Activated T-helper 1 cell treated with anti-CD3 and anti-CD28 coated beads, Interleukin-12 subunit alpha, Interleukin-12 subunit beta, Interleukin-2, Interleukin-4 antibody, amounts not matched to agents 30 ng/mL and 10 ng/mL and 1 ng/mL, durations not matched to agents 14 hours and 24 hours and 36 hours (primary cell): ENCODE measurements around the gene MTHFD2L. TPM values are rescaled to one million over a fixed set of nuclear protein-coding genes. Genes with fewer than 3 reads are reported as not detected.
"Not testable (repeated sequence)": the region's sequence is repeated elsewhere in the genome, so short reads cannot be mapped to it uniquely, and the experiment has no call there.

Source experiments
- DNase-seq: peaks from one replicate; pipeline ENCODE4 v3.0.0; 2021; ENCODE audit warnings: low spot score
- H3K27ac Mint-ChIP-seq: one replicate; pipeline ENCODE4 v1.8.0; 2021; ENCODE audit warnings: mild to moderate bottlenecking, mixed read lengths
- H3K27me3 Mint-ChIP-seq: one replicate; pipeline ENCODE4 v1.8.0; 2022; ENCODE audit warnings: mild to moderate bottlenecking, moderate library complexity, mixed read lengths; ENCODE audit not compliant: insufficient read depth
- H3K36me3 Mint-ChIP-seq: one replicate; pipeline ENCODE4 v1.8.0; 2021; ENCODE audit warnings: low read depth, mixed read lengths
- H3K4me1 Mint-ChIP-seq: one replicate; pipeline ENCODE4 v1.8.0; 2021; ENCODE audit warnings: low read depth, mixed read lengths
- H3K4me3 Mint-ChIP-seq: one replicate; pipeline ENCODE4 v1.8.0; 2021; ENCODE audit warnings: mild to moderate bottlenecking, moderate library complexity, mixed read lengths
- H3K9me3 Mint-ChIP-seq: one replicate; pipeline ENCODE4 v1.8.0; 2021; ENCODE audit warnings: mixed read lengths
- intact Hi-C: fragments of 100-400 bp; cut with micrococcal nuclease; formaldehyde crosslinking; loops from one replicate; pipeline ENCODE4 v1.15.1; 2024
- total RNA-seq: library from RNA; stranded (reverse); gene quantifications from 2 replicates; pipeline ENCODE4 v1.2.3, GENCODE V29; 2022

Gene MTHFD2L
- total RNA-seq, 1 donor from 2014 or later: 9.9 TPM

DNA sequence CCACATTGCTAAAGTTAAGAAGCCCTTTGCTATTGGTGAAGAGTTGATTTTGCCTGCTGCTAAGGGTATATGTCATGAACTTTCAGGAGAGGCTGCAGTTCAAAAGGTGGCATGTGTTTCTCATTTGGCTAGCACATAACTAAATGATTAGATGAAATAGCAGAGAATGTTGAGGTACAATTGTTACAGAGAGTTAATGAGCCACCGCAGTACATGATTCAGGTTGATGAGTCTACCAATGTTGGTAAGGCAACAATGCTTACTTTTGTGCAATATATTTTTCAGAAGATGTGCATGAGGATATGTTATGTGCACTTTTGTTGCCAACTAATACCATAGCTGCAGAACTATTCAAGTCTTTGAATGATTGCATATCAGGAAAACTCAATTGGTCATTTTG is 37.8 kb upstream of the MTHFD2L start:
- no peak for DNase-seq
- intact Hi-C loops: no loop called here
- Mint-ChIP-seq H3K4me3 (no peak overlapping the region), H3K27ac (no peak overlapping the region), H3K36me3 (no peaks in the 10 kb centered on the region), H3K9me3 (peaks cover 6% of the 10 kb centered on the region), H3K27me3 (peaks cover 3% of the 10 kb centered on the region), H3K4me1 (no peaks in the 10 kb centered on the region)

DNA sequence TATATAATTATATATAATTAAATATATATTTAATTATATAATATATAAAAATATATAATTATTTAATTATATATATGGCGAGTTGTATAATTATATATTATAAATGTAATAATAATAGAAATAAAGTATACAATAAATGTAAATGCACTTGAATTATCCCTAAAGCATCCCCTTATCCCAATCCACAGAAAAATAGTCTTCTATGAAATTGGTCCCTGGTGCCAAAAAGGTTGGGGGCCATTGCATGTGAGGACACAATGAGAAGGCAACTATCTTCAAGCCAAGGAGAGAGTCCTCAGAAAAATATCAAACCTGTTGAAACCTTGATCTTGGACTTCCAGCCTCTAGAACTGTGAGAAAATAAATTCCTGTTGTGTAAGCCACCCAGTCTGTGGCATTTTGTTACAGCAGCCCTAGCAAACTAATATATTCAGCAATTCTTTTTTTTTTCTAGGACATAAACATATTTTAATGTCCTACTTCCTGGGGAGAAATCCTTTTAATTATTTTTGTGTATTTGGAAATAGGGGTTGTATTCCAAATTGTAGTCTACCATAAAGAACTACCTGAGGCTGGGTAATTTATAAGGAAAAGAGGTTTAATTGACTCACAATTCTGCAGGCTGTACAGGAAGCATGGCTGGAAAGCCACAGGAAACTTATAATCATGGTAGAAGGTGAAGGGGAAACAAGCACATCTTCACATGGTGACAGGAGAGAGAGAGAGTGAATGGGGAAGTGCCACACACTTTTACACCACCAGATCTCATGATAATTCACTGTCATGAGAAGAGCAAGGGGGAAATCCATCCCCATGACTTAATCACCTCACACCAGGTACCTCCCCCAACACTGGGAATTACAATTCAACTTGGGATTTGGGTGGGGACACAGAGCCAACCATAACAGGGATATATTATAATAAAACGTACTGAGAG is 36.0 kb upstream of the MTHFD2L start:
- intact Hi-C loops: no loop called here

DNA sequence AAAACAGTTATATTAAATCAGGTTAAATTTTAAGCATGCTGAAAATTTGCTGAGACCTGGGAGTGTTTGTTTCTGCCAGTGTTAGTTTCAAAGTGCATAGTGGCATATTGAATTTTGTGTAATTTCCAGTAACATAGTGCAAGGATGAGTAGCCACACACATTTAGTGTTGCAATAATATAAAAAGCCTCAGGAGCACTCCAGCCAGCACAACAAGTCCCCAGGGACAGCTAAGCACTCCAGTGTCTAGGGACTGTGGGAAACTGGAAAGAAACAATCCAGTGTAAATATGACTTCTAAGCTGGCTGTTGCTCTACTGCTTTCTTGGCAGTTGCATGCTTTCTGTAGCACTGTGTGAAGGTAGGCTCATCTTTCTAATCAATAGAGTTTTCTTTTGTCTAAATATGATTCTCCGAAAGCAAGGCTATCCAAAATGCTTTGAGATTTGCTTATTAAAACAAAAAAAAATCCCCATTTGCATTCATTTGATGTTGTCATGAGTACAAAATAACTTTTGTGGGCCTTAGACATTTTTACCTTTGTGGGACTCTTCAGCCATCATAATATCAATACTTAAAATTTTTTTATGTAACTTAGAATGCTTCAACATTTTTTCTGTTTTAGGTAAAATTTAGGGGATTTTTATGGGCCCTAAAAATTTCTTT is 34.7 kb upstream of the MTHFD2L start:
- DNase-seq: no peak
- Mint-ChIP-seq H3K36me3 (no peaks in the 10 kb centered on the region), H3K27ac (no peak overlapping the region), H3K4me1 (no peaks in the 10 kb centered on the region), H3K9me3 (peaks cover 6% of the 10 kb centered on the region), H3K4me3 (no peak overlapping the region), H3K27me3 (peaks cover 3% of the 10 kb centered on the region)
- intact Hi-C loops: no loop called here

More for the DNA sequence above, 36.0 kb upstream of the MTHFD2L start:
- DNase-seq: no peak
- Mint-ChIP-seq H3K27me3 (peaks cover 3% of the 10 kb centered on the region), H3K4me1 (no peaks in the 10 kb centered on the region), H3K4me3 (no peak overlapping the region), H3K27ac (no peak overlapping the region), H3K9me3 (peaks cover 6% of the 10 kb centered on the region), H3K36me3 (no peaks in the 10 kb centered on the region)

DNA sequence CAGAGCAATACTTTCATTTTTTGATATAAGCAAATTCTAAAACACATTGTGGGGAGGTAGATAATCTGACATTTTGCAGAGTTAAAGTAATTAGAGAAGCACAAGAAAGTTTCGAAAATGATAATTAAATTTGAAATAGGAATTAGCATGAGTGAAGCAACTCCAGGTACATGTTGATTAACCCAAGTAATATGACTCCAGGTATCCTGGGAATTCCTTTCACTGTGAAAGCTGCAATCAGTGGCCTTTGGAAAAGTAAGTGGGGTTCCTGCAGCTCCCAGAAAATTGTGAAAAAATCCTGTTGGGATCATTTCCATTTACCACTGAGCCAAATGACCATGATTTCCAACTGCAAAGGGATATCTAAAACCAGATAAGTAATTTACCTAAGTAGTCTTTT is 32.9 kb upstream of the MTHFD2L start:
- H3K4me1 Mint-ChIP-seq: no peaks in the 10 kb centered on the region
- H3K4me3 Mint-ChIP-seq: no peak overlapping the region
- no peak for DNase-seq
- no peak overlapping the region for H3K27ac Mint-ChIP-seq
- no peaks in the 10 kb centered on the region for H3K36me3 Mint-ChIP-seq
- intact Hi-C loops: no loop called here
- H3K9me3 Mint-ChIP-seq: peaks cover 6% of the 10 kb centered on the region
- peaks cover 3% of the 10 kb centered on the region for H3K27me3 Mint-ChIP-seq

DNA sequence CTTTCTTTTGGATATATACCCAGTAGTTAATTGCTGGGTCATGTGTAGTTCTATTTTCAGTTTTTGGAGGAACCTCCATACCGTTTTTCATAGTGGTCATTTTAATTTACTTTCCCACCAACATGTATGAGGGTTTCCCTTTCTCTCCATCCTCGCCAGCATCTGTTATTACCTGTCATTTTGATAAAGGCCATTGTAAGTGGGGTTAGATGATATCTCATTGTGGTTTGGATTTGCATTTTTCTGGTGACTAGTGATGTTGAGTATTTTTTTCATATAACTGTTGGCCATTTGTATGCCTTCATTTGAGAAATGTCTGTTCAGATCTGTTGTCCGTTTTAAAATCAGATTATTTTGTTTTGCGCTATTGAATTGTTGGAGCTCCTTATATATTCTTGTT is 30.2 kb upstream of the MTHFD2L start:
- intact Hi-C loops: no loop called here
- H3K9me3 Mint-ChIP-seq: no peaks in the 10 kb centered on the region
- no peak overlapping the region for H3K4me3 Mint-ChIP-seq
- no peaks in the 10 kb centered on the region for H3K27me3 Mint-ChIP-seq
- no peak for DNase-seq
- no peaks in the 10 kb centered on the region for H3K4me1 Mint-ChIP-seq
- no peak overlapping the region for H3K27ac Mint-ChIP-seq
- no peaks in the 10 kb centered on the region for H3K36me3 Mint-ChIP-seq

DNA sequence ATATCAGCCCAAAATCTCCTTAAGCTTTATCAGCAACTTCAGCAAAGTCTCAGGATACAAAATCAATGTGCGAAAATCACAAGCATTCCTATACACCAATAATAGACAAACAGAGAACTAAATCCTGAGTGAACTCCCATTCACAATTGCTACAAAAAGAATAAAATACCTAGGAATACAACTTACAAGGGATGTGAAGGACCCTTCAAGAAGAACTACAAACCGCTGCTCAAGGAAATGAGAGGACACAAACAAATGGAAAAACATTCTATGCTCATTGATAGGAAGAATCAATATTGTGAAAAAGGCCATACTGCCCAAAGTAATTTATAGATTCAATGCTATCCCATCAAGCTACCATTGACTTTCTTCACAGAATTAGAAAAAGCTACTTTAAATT is 27.1 kb upstream of the MTHFD2L start:
- H3K36me3 Mint-ChIP-seq, H3K27ac Mint-ChIP-seq, DNase-seq, H3K9me3 Mint-ChIP-seq, intact Hi-C loops, H3K4me1 Mint-ChIP-seq, H3K27me3 Mint-ChIP-seq, H3K4me3 Mint-ChIP-seq: not testable (repeated sequence)

DNA sequence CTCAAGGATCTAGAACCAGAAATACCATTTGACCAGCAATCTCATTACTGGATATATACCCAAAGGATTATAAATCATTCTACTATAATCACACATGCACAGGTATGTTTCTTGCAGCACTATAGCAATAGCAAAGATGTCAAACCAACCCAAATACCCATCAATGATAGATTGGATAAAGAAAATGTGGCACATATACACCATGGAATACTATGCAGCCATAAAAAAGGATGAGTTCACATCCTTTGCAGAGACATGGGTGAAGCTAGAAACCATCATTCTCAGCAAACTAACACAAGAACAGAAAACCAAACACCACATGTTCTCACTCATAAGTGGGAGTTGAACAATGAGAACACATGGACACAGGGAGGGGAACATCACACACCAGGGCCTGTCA is 25.7 kb upstream of the MTHFD2L start:
- H3K27me3 Mint-ChIP-seq, H3K36me3 Mint-ChIP-seq, H3K4me3 Mint-ChIP-seq, H3K27ac Mint-ChIP-seq, intact Hi-C loops, DNase-seq, H3K9me3 Mint-ChIP-seq, H3K4me1 Mint-ChIP-seq: not testable (repeated sequence)

DNA sequence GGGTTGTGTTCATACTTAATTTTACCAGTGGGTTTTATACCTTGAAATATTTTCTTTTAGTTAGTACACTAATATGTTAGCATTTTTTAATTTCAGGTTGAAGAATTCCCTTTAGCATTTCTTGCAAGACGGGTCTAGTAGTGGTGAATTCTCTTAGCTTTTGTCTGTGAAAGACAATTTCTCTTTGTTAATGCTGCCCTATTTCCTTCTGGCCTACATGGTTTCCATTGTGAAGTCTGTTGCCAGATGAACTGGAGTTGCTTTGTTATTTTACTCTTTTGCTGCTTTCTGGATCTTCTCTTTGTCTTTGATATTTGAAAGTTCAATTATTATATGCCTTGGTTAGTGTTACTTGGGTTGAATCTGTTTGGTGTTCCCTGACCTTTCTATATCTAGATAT is 25.0 kb upstream of the MTHFD2L start:
- Mint-ChIP-seq H3K9me3 (no peaks in the 10 kb centered on the region), H3K4me3 (no peak overlapping the region), H3K36me3 (no peaks in the 10 kb centered on the region), H3K4me1 (no peaks in the 10 kb centered on the region), H3K27me3 (peaks cover 7% of the 10 kb centered on the region), H3K27ac (no peak overlapping the region)
- intact Hi-C loops: no loop called here
- DNase-seq: no peak

DNA sequence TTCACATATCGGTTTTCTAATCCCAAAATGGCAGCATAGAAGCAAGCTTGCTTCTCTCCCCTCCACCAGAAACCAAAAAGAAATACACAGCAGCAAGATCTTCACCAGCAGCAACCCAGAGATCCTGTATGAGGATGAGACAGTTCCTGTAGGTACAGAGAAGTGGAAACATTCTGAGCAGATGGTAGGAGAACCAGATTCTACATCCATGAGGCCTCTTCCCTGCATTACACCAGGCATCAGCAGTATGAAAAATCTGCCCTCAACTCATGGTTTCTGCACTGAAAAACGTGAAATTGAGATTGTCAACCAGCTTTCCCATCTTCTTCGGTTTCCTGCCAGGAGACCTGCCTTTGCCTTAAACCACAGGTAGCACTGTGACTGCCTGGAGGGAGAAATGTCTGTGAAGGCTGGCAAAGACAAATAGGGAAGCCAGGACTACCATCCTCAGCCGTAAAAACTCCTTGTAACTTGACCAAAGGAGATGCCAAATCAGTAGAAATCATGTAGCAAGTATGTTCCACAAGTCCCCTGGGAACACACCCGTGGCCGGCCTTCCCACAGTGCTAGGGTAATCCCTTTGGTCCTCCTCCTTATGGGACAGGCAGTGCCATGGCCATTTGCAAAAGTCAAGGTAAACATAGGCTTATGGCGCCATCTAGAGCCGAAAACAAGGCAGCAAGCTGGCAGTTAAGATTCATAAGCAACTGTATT is 24.0 kb upstream of the MTHFD2L start:
- DNase-seq: peak; percentile 28
- Mint-ChIP-seq H3K27ac (no peak overlapping the region), H3K36me3 (no peaks in the 10 kb centered on the region), H3K4me3 (no peak overlapping the region), H3K27me3 (peaks cover 12% of the 10 kb centered on the region), H3K4me1 (no peaks in the 10 kb centered on the region), H3K9me3 (no peaks in the 10 kb centered on the region)
- intact Hi-C loops: loop anchor here (1.0 to 2.0 kb wide), 3 partner anchors 471 to 823 kb away; no protein-coding TSS in a partner anchor

DNA sequence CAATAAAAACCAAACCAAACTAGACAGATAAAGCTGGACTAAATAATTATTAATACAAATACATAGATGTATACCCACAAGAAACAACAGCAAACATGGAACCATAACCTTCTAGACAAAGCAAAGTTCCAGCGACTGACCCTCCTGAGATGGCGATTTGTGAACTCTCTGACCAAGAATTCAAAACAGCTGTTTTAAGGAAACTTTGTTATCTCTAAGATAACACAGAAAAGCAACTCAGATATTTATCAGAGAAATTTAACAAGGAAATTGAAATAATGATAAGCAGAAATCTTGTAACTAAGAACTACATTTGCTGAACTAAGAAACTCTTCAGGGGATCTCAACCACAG is 23.4 kb upstream of the MTHFD2L start:
- peaks cover 12% of the 10 kb centered on the region for H3K27me3 Mint-ChIP-seq
- H3K4me3 Mint-ChIP-seq: no peak overlapping the region
- no peaks in the 10 kb centered on the region for H3K9me3 Mint-ChIP-seq
- intact Hi-C loops: loop anchor here (1.0 to 2.0 kb wide), 3 partner anchors 472 to 824 kb away; no protein-coding TSS in a partner anchor
- H3K27ac Mint-ChIP-seq: no peak overlapping the region
- no peak for DNase-seq
- no peaks in the 10 kb centered on the region for H3K36me3 Mint-ChIP-seq
- H3K4me1 Mint-ChIP-seq: no peaks in the 10 kb centered on the region

DNA sequence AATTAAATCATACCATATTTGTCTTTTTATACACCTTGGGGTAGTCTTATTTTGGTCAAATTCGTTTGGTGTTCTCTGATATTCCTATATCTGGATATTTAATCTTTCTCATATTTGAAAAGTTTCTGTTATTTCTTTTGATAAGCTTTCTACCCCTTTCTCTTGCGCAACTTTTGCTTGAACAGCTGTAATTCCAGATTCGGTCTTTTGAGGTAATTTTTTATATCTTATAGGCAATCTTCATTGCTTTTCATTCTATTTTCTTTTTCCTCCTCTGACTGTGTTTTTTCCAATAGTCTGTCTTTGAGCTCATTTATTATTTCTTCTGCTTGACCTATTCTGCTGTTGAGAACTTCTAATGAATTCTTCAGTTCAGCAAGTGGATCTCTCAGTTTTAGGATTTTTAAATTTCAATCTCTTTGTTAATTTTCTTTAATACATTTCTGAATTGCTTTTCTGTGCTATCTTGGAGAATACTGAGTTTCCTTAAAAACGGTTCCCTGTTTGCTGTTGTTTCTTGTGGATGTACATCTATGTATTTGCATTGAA is 11.3 kb upstream of the MTHFD2L start:
- Mint-ChIP-seq H3K36me3 (no peaks in the 10 kb centered on the region), H3K27ac (no peak overlapping the region), H3K27me3 (peaks cover 34% of the 10 kb centered on the region), H3K9me3 (no peaks in the 10 kb centered on the region), H3K4me3 (no peak overlapping the region), H3K4me1 (no peaks in the 10 kb centered on the region)
- intact Hi-C loops: no loop called here
- DNase-seq: no peak

DNA sequence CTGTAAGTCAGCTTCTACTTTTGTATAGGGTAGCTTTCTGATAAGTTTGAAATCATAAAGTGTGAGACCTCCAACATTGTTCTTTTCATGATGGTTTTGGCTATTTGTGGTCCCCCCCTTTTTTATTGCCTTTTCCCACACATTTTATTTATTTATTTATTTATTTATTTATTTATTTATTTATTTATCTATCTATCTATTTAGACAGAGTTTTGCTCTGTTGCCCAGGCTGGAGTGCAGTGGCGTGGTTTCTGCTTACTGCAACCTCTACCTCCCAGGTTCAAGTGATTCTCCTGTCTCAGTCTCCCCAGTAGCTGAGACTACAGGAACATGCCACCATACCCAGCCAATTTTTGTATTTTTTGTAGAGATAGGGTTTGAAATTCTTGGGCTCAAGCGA is 9.7 kb upstream of the MTHFD2L start:
- H3K27me3 Mint-ChIP-seq: peaks cover 35% of the 10 kb centered on the region
- no peaks in the 10 kb centered on the region for H3K9me3 Mint-ChIP-seq
- no peak overlapping the region for H3K27ac Mint-ChIP-seq
- H3K4me3 Mint-ChIP-seq: no peak overlapping the region
- intact Hi-C loops: no loop called here
- no peak for DNase-seq
- H3K36me3 Mint-ChIP-seq: no peaks in the 10 kb centered on the region
- H3K4me1 Mint-ChIP-seq: no peaks in the 10 kb centered on the region
